Neural crest cell (in vitro differentiated cells): ENCODE results near the gene LRMDA. TPM values are rescaled to one million over a fixed set of nuclear protein-coding genes. Genes with fewer than 3 reads are reported as not detected.
A peak's percentile ranks its signal among the peaks of the same experiment; 100 is the strongest.

ENCODE experiments used
- DNase-seq: peaks from one replicate; pipeline ENCODE4 v3.0.0; 2021; ENCODE audit warnings: low read depth, mixed read lengths, low spot score
- H3K27ac Mint-ChIP-seq: one replicate; pipeline ENCODE4 v1.8.0; 2021; ENCODE audit warnings: mild to moderate bottlenecking, mixed read lengths; ENCODE audit not compliant: unreplicated experiment
- H3K27me3 Mint-ChIP-seq: 2 replicates; pipeline ENCODE4 v1.8.0; 2021; ENCODE audit warnings: low read depth, mild to moderate bottlenecking, mixed read lengths
- H3K36me3 Mint-ChIP-seq: 2 replicates; pipeline ENCODE4 v1.8.0; 2021; ENCODE audit warnings: low read depth, mild to moderate bottlenecking, mixed read lengths
- H3K4me1 Mint-ChIP-seq: 2 replicates; pipeline ENCODE4 v1.8.0; 2021; ENCODE audit warnings: mixed read lengths
- H3K4me3 Mint-ChIP-seq: one replicate; pipeline ENCODE4 v1.8.0; 2021; ENCODE audit warnings: mild to moderate bottlenecking, mixed read lengths
- H3K9me3 Mint-ChIP-seq: 2 replicates; pipeline ENCODE4 v1.8.0; 2021; ENCODE audit warnings: mixed read lengths
- total RNA-seq: library from RNA; stranded (reverse); gene quantifications from 2 replicates; pipeline ENCODE4 v1.2.1, GENCODE V29; 2021
- TF ChIP-seq, protein P1 (sequence below): fragments of 200-600 bp; sonication (generic); conservative IDR thresholded peaks from 2 replicates; pipeline ENCODE4 v1.5.0; 2021; ENCODE audit warnings: antibody characterized with exemption, mild to moderate bottlenecking

The LRMDA gene
- total RNA-seq, 1 donor from 2014 or later = 3.1 TPM

DNA sequence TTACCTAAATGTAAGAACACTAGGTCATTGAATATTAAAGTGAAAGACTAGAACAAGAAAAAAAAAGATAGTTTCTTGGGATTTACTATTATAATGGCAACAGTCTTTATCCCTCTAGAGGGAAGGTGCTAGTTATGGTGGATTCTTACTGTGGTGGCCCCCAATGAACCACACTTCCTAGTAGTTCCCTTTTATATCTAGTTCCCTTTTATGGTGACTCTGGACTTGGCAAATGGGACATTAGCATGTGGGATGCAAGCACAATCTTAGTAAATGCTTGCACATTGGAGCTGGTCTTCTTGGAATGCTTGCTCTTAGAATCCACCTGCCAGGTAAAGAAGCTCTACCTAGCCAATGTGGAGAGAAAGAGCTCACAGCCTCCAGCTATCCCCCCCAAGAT is 430.2 kb downstream of the LRMDA start:
- no peak overlapping the region for H3K4me3 Mint-ChIP-seq
- DNase-seq = no peak
- no peaks in the 10 kb centered on the region for H3K36me3 Mint-ChIP-seq
- no peaks in the 10 kb centered on the region for H3K9me3 Mint-ChIP-seq
- no peaks in the 10 kb centered on the region for H3K4me1 Mint-ChIP-seq
- H3K27ac Mint-ChIP-seq = no peak overlapping the region
- TF ChIP-seq, protein P1, sequence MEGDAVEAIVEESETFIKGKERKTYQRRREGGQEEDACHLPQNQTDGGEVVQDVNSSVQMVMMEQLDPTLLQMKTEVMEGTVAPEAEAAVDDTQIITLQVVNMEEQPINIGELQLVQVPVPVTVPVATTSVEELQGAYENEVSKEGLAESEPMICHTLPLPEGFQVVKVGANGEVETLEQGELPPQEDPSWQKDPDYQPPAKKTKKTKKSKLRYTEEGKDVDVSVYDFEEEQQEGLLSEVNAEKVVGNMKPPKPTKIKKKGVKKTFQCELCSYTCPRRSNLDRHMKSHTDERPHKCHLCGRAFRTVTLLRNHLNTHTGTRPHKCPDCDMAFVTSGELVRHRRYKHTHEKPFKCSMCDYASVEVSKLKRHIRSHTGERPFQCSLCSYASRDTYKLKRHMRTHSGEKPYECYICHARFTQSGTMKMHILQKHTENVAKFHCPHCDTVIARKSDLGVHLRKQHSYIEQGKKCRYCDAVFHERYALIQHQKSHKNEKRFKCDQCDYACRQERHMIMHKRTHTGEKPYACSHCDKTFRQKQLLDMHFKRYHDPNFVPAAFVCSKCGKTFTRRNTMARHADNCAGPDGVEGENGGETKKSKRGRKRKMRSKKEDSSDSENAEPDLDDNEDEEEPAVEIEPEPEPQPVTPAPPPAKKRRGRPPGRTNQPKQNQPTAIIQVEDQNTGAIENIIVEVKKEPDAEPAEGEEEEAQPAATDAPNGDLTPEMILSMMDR = no peak
- H3K27me3 Mint-ChIP-seq = no peaks in the 10 kb centered on the region

DNA sequence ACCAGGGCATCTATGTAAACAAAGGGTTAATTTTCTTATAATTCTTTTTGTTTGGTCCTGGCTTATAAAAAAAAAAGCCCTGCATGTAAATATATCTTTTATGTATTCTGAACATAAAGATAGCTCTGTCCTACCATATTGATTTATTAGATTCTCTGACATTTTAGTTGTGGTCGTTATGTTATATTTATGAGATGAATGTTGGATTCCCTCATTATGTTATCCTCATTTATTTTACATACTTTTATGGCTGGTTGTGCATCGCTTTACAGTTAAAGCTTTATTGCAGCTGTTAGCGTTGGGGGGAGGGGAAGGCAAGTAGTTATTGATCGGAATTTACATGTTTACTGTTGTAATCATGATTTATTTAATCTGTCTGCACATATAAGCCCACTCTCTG is 431.5 kb downstream of the LRMDA start:
- H3K27ac Mint-ChIP-seq = no peak overlapping the region
- no peak overlapping the region for H3K4me3 Mint-ChIP-seq
- no peaks in the 10 kb centered on the region for H3K36me3 Mint-ChIP-seq
- H3K4me1 Mint-ChIP-seq = no peaks in the 10 kb centered on the region
- H3K27me3 Mint-ChIP-seq = no peaks in the 10 kb centered on the region
- H3K9me3 Mint-ChIP-seq = no peaks in the 10 kb centered on the region
- TF ChIP-seq, protein P1 = no peak
- no peak for DNase-seq

DNA sequence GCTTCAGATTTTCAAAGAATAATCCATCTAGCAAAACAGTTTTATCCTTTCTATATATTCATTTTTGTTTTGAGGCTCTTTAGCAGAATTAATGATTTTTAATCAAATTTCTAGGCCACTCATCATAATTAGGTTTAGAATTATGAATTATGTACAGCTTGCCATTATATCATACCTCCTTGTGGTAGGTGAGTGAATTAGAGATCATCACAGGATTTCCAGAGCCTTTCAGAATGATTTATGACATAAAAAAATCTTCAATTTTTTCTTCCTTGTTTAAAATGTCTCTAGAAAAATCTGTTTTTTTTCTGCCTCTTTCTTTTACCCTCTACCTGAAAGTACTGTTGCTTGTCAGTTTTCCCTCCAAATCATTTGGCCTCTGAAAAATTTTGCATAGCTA is 433.3 kb downstream of the LRMDA start:
- H3K27ac Mint-ChIP-seq = no peak overlapping the region
- H3K9me3 Mint-ChIP-seq = no peaks in the 10 kb centered on the region
- no peak for DNase-seq
- H3K4me3 Mint-ChIP-seq = no peak overlapping the region
- no peaks in the 10 kb centered on the region for H3K36me3 Mint-ChIP-seq
- TF ChIP-seq, protein P1 = peak; percentile 35
- no peaks in the 10 kb centered on the region for H3K4me1 Mint-ChIP-seq
- no peaks in the 10 kb centered on the region for H3K27me3 Mint-ChIP-seq

DNA sequence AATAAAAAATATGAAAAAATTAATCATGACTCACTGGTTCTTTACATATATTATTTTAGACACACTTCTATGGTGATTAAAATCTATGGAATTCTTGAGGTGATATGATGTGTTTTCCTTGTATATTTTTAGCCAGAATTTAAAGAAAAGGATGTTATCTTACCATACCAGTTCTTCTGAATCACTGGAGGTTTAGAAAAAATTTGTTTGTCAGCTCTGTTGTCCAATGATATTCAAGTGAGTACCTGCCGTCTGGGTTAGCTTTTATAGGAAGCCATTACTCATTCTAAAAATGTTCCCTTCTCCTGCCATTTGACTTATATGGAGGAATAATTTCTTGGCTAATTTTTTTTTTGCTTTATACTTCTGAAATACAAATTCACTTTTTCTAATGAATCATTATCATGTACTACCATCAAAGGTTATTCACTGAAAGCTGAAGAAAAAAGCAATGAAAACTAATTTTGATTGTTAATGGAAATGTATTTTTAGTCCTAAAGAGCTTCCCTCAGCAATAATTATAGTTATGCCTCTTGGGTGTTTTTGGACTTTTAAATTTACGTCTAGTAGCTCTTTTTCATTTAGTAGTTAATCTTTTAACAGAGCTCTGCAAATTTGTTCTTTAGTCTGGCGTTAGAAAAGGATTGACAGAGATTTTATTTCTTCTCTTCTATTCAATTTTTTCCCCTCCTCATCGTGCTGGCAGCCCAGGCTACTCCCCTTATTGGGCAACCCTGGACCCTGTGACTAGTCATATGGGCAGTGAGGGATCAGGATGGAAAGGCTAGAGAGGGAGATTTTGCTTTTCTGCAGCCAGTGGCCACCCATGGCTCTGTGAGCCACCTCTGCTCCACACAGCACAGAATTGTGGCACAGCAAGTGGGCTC is 434.2 kb downstream of the LRMDA start:
- no peaks in the 10 kb centered on the region for H3K27me3 Mint-ChIP-seq
- no peaks in the 10 kb centered on the region for H3K4me1 Mint-ChIP-seq
- no peak overlapping the region for H3K27ac Mint-ChIP-seq
- no peak for DNase-seq
- H3K9me3 Mint-ChIP-seq = no peaks in the 10 kb centered on the region
- no peak overlapping the region for H3K4me3 Mint-ChIP-seq
- TF ChIP-seq, protein P1 = no peak
- no peaks in the 10 kb centered on the region for H3K36me3 Mint-ChIP-seq

DNA sequence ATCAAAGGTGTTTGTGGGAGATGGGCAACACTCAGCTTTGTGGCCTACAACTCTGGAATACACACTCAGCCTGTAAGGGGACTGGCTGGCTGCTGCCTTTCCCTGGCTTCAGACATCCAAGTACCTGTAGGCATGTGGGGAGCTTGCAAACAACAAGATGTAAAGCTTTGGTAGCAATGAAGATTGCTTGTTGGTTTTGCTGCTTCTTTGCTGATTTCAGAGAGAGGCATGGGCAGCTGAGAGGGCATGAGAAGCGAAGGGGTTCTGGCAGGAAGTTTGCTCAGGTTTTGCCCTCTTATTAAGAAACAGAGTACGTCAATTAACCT is 434.8 kb downstream of the LRMDA start:
- H3K9me3 Mint-ChIP-seq = no peaks in the 10 kb centered on the region
- no peaks in the 10 kb centered on the region for H3K36me3 Mint-ChIP-seq
- DNase-seq = no peak
- H3K27ac Mint-ChIP-seq = no peak overlapping the region
- TF ChIP-seq, protein P1 = no peak
- H3K4me3 Mint-ChIP-seq = no peak overlapping the region
- H3K4me1 Mint-ChIP-seq = no peaks in the 10 kb centered on the region
- H3K27me3 Mint-ChIP-seq = no peaks in the 10 kb centered on the region
